HG02840 (cell line): ENCODE data around the gene DOCK6.

Source experiments
- ATAC-seq: cut with Tn5 transposase; IDR thresholded peaks from one replicate; pipeline ENCODE4 v1.9.1; 2021; ENCODE audit warnings: mild to moderate bottlenecking, moderate library complexity, moderate number of reproducible peaks; ENCODE audit not compliant: unreplicated experiment, low FRiP score

DOCK6 gene, protein sequence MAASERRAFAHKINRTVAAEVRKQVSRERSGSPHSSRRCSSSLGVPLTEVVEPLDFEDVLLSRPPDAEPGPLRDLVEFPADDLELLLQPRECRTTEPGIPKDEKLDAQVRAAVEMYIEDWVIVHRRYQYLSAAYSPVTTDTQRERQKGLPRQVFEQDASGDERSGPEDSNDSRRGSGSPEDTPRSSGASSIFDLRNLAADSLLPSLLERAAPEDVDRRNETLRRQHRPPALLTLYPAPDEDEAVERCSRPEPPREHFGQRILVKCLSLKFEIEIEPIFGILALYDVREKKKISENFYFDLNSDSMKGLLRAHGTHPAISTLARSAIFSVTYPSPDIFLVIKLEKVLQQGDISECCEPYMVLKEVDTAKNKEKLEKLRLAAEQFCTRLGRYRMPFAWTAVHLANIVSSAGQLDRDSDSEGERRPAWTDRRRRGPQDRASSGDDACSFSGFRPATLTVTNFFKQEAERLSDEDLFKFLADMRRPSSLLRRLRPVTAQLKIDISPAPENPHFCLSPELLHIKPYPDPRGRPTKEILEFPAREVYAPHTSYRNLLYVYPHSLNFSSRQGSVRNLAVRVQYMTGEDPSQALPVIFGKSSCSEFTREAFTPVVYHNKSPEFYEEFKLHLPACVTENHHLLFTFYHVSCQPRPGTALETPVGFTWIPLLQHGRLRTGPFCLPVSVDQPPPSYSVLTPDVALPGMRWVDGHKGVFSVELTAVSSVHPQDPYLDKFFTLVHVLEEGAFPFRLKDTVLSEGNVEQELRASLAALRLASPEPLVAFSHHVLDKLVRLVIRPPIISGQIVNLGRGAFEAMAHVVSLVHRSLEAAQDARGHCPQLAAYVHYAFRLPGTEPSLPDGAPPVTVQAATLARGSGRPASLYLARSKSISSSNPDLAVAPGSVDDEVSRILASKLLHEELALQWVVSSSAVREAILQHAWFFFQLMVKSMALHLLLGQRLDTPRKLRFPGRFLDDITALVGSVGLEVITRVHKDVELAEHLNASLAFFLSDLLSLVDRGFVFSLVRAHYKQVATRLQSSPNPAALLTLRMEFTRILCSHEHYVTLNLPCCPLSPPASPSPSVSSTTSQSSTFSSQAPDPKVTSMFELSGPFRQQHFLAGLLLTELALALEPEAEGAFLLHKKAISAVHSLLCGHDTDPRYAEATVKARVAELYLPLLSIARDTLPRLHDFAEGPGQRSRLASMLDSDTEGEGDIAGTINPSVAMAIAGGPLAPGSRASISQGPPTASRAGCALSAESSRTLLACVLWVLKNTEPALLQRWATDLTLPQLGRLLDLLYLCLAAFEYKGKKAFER (N-terminal part only)

DNA sequence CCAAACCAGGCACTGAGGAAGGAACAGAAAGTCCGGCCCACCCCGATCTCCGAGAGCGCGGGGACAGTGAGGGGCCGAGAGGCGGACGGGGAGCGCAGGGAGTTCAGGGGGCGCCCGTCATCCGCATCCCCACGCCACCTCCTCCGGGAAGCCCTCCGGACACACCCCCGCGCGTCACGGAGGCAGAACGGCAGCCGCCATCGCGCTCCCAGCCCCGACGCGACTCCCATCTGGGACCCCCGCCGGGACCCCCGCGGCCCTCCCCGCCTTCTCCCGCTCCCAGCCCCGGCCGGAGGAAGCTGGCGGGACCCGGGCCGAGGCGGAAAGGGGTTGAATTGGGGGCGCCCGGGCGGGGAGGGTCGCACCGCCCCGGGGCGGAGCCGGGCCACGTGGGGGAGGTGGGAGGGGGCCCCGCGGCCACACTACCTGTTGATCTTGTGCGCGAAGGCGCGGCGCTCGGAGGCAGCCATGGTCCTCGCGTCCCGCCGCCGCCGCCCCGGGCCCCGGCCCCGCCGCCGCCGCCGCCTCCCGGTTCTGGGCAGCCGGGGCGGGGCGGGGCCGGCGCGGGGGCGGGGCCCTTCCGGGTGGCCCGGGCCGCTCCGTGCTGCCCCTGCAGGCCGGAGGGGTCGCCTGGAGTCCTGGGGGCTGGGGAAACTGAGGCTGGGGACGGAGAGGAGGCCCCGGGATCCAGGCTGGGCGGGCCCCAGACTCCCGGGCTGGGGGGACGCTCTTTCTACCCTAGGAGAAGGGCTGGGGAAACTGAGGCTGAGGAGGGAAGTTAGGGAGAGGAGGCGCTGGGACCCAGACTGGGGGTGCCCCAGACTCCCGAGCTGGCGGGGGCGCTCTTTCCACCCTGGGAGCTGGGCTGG is at the start of gene DOCK6:
Gene DOCK6 (minus strand): TSS at position 554 of the 869 bp plus-strand sequence. CDS start 84 bp downstream, at position 470.
- no peak for ATAC-seq

DNA sequence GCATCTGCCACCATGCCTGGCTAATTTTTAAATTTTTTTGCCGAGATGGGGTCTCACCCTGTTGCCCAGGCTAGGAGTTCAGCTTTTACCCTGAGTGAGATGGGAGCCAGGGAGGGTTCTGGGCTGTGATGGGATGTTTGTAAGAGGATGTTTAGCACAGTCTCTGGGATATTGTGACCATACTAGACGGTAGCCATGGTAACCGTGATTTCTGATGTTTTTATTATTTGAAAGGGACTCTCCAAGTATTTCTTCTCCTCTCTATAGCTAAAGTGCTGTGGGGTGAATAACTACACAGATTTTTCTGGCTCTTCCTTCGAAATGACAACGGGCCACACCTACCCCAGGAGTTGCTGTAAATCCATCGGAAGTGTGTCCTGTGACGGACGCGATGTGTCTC is 44.0 kb upstream of the DOCK6 start:
- ATAC-seq = no peak

DNA sequence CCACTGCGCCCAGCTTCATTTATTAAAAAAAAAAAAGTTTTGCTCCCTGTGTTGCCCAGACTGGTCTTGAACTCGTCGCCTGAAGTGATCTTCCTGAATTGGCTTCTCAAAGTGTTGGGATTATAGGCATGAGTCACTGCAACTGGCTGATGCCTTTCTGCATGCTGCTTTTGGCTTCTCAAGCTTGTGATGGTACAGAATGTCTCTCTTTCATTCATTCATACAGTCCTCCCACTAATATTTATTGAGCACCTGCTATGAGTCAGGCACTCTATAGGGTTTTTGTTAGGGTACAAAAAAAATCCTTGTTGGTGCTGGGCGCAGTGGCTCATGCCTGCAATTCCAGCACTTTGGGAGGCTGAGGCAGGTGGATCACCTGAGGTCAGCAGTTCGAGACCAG is 42.6 kb upstream of the DOCK6 start:
- no peak for ATAC-seq

DNA sequence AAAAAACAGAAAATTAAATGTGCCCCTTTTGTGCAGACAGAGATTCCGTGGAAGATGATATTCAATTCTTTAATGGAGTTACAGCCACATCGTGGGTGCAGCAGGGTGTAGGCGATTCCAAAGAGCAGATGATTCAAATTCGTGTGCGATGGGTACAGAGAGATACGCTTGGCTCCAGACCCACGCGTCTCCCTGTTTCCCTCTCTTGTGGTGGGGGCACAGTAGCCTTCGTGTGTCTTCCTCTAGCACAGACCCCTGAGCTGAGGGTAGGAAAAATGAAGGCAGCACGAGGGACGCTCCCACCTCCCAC is 38.4 kb upstream of the DOCK6 start:
- ATAC-seq = no peak

DNA sequence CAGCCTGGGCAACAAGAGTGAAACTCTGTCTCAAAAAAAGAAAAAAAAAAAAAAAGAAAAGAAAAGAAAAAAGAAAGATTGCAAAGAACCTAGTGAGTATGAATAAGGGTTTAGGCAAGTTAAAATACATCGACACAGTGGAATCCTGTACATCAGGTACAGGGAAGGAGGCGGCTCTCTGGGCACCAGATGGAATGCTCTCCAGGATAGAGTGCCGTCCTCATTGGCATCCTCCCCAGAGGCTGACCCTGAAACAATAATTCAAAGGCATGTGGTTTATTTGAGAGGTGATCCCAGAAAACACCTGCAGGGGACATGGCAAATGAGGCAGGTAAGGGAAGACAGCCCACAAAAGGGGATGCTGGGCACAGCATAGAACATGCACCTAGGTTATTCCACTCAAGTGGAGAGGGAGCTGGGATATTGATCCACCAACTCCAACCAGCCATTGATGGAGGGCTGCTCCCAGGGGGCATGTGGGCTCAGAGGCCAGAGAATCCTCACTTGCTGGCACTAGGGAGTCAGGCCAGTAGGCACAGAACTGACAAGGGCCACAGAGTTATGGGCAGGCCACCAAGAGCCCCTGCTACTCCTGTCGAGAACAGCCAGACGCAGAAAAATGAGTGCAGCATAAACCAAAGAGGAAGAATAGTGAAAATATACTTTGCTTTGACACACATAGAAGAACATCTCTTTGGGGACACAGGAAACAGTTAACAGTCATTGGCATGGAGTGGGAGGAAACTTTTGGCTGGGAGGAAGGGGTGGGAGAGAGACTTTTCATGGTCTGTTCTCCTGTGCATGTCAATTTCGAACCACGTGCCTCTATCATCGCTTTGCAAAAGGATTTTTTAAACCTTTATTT is 37.9 kb upstream of the DOCK6 start:
- ATAC-seq = no peak

DNA sequence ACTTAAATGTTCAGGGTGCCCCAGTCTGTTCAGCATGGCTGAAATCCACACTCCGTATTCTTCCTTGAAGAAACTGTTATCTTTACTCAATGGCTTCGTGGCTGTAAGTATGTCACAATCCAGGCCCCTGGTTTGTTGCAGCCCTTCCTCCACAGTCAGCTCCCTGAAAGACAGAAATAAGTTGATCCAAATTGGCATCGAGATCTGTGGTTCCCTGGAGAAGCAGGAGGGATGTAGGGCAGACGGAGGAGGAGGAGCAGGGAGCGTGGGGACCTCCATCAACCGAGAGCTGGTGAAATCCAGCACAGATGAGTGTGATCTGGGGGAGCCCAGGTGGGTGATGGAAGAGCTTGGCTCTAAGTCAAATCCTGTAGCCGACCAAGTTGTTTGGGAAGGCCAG is 33.9 kb upstream of the DOCK6 start:
- ATAC-seq = no peak

DNA sequence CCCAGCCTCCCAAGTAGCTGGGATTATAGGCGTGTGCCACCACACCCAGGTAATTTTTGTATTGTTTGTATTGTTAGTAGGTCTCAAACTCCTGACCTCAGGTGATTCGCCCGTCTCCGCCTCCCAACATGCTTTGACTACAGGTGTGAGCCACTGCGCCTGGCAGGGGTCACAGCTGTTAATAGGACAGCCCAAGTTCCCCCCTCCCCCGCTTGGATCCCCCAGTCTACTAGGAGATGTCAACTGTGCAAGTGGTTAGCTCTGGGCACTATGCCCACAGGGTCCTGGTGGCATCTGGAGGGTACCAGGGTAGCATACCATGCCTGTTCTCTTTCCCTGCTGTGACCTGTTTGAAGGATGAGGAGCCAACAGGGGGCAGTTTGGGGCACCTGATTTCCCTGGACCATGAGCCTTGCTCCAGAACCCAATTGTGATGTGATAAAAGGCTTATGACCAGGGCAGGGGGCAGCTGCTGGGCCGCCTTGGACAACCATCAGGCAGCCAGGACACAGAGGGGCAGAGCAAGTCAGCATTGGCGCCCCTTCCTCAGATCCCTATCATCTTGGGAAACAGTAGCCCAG is 33.4 kb upstream of the DOCK6 start, which contains the start of gene TSPAN16:
Gene TSPAN16 (plus strand): TSS at position 496 of the 581 bp plus-strand sequence. CDS start 138 bp downstream, outside the sequence.
- no peak for ATAC-seq

DNA sequence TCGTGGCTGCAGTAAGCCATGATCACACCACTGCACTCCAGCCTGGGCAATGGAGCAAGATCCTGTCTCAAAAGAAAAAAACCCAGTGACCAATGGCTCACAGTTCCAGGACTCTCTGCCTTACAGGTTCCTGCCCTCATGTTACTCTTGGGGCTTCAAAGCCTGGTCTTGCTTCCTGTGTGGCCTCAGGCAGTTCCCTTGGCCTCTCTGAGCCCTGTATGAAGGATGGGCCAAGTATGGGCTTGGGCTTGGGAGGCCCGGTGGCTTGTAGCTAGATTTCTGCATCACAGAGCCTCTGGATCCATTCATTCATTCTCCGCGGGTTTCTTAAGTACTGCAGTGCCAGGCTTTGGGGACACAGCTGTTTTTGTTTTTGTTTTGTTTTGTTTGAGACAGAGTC is 32.9 kb upstream of the DOCK6 start:
- no peak for ATAC-seq

DNA sequence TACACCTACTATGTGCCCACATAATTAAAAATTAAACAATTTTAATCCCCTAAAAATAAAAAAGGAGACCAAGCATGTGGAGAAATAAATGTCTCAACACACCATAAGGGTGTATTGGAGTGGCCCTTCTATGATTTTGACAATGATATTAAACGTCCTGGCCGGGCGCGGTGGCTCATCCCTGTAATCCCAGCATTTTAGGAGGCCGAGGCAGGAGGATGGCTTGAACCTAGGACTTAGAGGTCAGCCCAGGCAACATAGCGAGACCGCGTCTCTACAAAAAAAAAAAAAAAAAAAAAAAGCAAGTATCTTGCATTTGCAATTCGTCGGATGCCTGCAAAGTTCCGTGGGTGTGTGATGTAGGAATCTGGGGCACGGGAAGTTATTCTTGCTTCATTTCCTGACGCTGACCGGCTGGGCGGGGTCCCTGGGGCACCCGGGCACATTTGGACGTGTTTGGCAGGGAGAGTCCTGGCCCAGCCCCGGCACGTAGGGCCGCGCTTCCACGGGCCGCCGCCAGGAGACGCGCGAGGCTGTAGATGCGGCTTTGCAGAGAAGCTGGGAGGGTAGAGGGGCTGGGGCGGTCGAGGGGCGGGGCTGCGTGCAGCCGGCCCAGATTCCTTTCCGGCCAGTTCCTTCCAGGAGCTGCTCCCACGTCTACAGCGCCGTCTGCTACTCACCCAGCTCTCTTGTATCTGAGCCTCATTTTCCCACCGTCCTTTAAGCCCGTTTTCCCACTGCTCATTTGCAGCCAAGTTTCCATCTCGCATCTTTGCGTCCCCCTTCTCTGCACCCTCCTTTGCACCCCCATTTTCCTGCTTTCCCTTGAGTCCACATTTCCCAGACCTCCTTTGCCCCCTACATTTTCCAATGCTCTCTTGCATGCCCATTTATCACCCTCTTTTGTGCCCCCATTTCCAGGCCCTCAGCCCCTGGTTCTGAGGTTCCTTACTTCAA is 31.4 kb upstream of the DOCK6 start:
- no peak for ATAC-seq

DNA sequence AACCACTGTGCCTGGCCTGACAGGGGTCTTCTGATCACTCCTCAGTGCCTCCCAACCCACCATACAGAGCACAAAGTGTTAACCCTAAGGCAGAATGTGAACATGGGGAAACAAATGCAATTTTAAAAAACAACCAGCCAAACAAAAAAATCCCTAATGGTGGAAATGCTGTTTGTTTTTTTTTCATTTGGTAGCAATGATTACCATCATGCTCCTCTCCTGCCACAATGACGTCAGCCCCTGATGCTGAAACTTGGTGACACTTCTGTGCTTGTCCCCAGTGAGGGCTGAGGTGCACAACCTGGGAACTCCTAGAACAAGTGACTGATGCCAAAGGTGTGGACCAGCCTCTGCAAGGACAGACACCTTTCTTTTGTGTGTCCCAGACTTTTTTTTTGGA is 29.7 kb upstream of the DOCK6 start:
- no peak for ATAC-seq

DNA sequence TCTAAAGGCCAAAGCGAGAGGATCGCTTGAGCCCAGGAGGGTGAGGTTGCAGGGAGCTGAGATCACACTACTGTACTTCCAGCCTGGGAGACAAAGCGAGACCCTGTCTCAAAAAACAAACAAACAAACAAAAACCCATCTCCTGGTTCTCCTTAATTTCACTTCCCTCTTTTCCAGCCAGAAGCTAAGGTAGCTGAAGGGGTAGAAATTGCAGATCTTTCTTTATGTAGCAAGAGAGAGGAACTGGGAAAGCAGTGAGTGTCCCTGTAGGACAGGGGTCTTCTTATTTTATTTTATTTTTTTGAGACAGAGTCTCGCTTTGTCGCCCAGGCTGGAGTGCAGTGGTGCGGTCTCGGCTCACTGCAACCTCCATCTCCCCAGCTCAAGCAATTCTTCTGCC is 29.1 kb upstream of the DOCK6 start:
- no peak for ATAC-seq

DNA sequence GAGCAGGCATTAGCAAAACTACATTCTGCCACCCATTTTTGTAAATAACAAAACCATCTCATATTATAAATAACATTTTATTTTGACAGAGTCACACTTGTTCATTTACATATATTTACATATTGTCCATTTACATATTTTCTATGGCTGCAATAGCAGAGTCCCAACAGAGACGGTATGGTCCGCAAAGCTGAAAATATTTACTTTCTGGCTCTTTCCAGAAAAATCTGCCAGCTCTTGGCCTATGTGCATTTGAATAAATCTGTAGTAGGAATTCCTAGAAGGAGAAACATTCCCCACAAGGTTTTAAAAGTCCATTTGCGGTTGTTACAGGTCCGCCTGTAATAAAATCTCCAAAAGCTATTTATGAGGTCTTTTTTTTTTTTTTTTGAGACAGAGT is 27.9 kb upstream of the DOCK6 start:
- ATAC-seq = no peak

DNA sequence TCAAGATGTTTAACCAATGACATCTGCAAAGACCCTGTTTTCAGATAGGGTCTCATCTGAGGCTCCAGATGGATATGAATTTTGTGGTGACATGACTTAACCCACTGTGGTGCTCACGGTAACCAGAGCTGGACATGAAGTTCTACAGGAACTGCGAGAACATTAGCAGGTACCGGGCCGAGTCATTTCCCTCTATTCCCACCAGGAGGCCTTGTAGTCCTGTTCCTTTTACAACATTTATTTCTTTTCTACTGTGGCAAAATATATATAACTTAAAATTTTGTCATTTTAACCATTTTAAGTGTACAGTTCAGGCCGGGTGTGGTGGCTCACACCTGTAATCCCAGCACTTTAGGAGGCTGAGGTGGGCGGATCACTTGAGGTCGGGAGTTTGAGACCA is 26.0 kb upstream of the DOCK6 start:
- ATAC-seq = no peak

DNA sequence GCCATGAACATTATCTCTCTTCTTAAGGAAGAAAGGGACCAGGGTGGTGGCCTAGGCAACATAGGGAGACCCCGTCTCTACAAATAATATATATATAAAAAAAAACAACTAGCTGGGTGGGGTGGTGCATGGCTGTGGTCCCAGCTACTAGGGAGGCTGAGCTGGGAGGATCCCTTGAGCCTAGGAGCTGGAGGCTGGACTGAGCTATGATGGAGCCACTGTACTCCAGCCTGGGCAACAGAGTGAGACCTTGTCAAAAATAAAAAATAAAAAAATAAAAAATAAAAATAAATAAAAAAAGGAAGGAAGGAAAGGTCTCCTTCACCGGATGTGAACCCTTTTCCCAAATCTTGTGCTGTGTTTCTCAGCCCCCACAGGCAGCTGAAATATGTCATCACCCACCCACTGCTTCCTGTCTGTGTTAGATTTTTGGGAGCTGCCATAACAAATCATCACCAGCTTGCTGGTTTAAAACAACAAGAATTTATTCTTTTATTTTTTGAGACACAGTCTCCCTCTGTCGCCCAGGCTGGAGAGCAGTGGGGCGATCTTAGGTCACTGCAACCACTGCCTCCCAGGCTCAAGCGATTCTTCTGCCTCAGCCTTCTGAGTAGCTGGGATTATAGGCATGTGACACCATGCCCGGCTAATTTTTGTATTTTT is 24.1 kb upstream of the DOCK6 start:
- no peak for ATAC-seq

DNA sequence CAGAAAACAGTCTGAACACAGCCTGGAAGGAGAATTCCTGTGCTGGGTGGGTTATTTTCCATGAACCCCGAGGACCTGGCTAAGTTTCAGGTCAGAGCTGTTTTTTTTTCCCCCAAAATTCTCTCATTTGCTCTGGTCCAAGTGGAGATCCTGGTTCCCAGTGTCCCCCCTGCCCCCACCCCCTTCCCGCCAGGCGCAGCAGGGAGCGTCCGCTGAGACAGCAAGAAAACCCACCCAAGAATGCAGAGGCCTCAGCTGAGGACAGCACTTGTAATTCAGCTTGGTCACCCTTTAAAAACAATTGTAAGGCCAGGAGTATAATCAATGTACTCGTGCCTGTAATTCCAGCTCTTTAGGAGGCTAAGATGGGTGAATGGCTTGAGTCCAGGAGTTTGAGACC is 22.2 kb upstream of the DOCK6 start:
- ATAC-seq = no peak

DNA sequence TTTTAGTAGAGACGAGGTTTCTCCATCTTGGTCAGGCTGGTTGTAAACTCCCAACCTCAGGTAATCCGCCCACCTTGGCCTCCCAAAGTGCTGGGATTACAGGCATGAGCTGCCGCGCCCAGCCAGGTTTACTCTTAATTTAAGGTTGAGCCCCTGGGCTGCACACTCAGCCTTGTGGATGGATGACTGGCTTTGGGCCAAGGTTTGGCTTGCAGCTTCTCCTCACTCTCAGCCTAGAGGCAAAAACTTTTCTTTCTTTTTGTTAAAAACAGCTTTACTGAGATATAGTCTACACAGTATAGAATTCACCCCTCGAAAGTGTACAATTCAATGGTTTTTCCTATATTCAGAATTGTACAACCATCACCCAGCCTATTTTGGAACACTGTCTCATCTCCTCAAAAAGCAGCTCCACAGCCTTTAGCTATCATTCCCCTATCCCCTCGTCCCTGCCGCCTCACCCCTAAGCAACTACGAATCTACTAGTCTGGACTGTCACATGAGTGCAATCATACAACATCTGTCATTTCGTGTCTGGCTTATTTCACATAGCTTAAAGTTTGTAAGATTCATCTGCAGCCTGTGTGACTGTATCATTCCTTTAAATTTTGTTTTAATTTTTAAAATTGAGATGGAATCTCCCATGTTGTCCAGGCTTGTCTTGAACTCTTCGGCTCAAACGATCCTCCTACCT is 19.2 kb upstream of the DOCK6 start:
- no peak for ATAC-seq
